A549 (cell line): ENCODE results near the gene CCDC167. TPM values are rescaled to one million over a fixed set of nuclear protein-coding genes. Genes with fewer than 3 reads are reported as not detected.

Experiments
- ATAC-seq, 2 experiments: fragments of 200-7000 bp in 1 of 2; fragments of >200 bp in 1 of 2; cut with Nextera tagmentation in 1 of 2; cut with Tn5 transposase in 1 of 2; 3 replicates each; pipeline versions ENCODE4 v1.8.0 to v1.9.1; 2018 to 2020; ENCODE audit warnings: mild to moderate bottlenecking in 1 of 2, moderate library complexity in 1 of 2
- CTCF ChIA-PET: fragments of 300-600 bp; sonication (Branson Sonifier 250); formaldehyde crosslinking; extraction: SDS; loops from one replicate; lab custom pipeline; 2021; ENCODE audit warnings: antibody characterized with exemption, inconsistent platforms; lab: Yijun Ruan, JAX
- POLR2A ChIA-PET: fragments of 350-600 bp; formaldehyde crosslinking; extraction: SDS; loops from one replicate; lab custom pipeline; 2021; ENCODE audit warnings: antibody characterized with exemption, inconsistent platforms; lab: Yijun Ruan, JAX
- DNase-seq, 2 experiments: peaks; one replicate each; pipeline versions ENCODE4 v3.0.0 to v3.0.0-alpha.2; 2011 to 2016; ENCODE audit warnings: low read depth in 1 of 2, low spot score in 1 of 2
- FAIRE-seq: peaks from 2 replicates; lab custom pipeline; 2011; peaks lifted over from hg19 to GRCh38; lab: Jason Lieb, UNC
- H3K27ac ChIP-seq, 2 experiments: fragments of >200 bp; sonication (Bioruptor Twin); formaldehyde crosslinking; 3 replicates each; pipeline ENCODE4 v1.5.1; 2016 to 2017
- H3K4me1 ChIP-seq: fragments of >200 bp; sonication (Bioruptor Twin); formaldehyde crosslinking; 3 replicates; pipeline ENCODE4 v1.6.1; 2016
- H3K4me2 ChIP-seq: fragments of >200 bp; sonication (Bioruptor Twin); formaldehyde crosslinking; 3 replicates; pipeline ENCODE4 v1.6.1; 2016
- H3K4me3 ChIP-seq: fragments of >200 bp; sonication (Bioruptor Twin); formaldehyde crosslinking; 3 replicates; pipeline ENCODE4 v1.5.1; 2016
- H3K9me3 ChIP-seq: fragments of >200 bp; sonication (Bioruptor Twin); formaldehyde crosslinking; 3 replicates; pipeline ENCODE4 v1.6.1; 2016
- EHF ChIP-seq: fragments of 250-450 bp; sonication (Bioruptor Pico); IDR thresholded peaks from 2 replicates; pipeline ENCODE4 v1.5.0; 2020; ENCODE audit warnings: mild to moderate bottlenecking
- EHMT2 ChIP-seq: fragments of 200-600 bp; sonication (generic); IDR thresholded peaks from 2 replicates; pipeline ENCODE4 v1.6.1; 2016; ENCODE audit warnings: antibody characterized with exemption, low read depth, mild to moderate bottlenecking, moderate library complexity
- FOXS1 ChIP-seq: fragments of 250-450 bp; sonication (Bioruptor Pico); IDR thresholded peaks from 2 replicates; pipeline ENCODE4 v1.5.0; 2020; ENCODE audit warnings: mild to moderate bottlenecking, moderate library complexity
- HDAC2 ChIP-seq: fragments of 200-600 bp; sonication (generic); IDR thresholded peaks from 2 replicates; pipeline ENCODE4 v1.6.1; 2016
- JUNB ChIP-seq: fragments of >200 bp; sonication (Bioruptor Twin); formaldehyde crosslinking; IDR thresholded peaks from 2 replicates; pipeline ENCODE4 v1.6.1; 2016
- POLR2AphosphoS2 ChIP-seq: conservative IDR thresholded peaks from 2 replicates; pipeline ENCODE4 v1.6.1; 2012; ENCODE audit warnings: low read length, improper control_type of control experiment, inconsistent platforms
- RARB ChIP-seq: fragments of 250-450 bp; sonication (Bioruptor Pico); IDR thresholded peaks from 2 replicates; pipeline ENCODE4 v1.8.0; 2021; ENCODE audit warnings: mild to moderate bottlenecking, moderate library complexity
- RCOR1 ChIP-seq: fragments of 150-350 bp; IDR thresholded peaks from 2 replicates; pipeline ENCODE4 v1.6.1; 2014; ENCODE audit warnings: antibody characterized with exemption, low read length, low read depth
- RNF2 ChIP-seq: fragments of 200-600 bp; sonication (generic); IDR thresholded peaks from 2 replicates; pipeline ENCODE4 v1.6.1; 2016; ENCODE audit warnings: low read depth, mild to moderate bottlenecking, antibody characterized with exemption, moderate library complexity, borderline replicate concordance
- SREBF2 ChIP-seq: fragments of 450-650 bp; IDR thresholded peaks from 2 replicates; pipeline ENCODE4 v1.6.1; 2014; ENCODE audit warnings: mild to moderate bottlenecking, moderate library complexity
- TP53 ChIP-seq: fragments of 250-450 bp; sonication (Bioruptor Pico); IDR thresholded peaks from 2 replicates; pipeline ENCODE4 v1.5.0; 2021; ENCODE audit warnings: mild to moderate bottlenecking, moderate library complexity
- ZSCAN20 ChIP-seq: fragments of 250-450 bp; sonication (Bioruptor Pico); IDR thresholded peaks from 2 replicates; pipeline ENCODE4 v1.8.0; 2022; ENCODE audit warnings: mild to moderate bottlenecking, moderate library complexity
- WGBS: methylation state at CpG from one replicate; pipeline ENCODE4 v1.1.6; 2017; ENCODE audit errors: missing lambda C conversion rate; 5-methylcytosine and 5-hydroxymethylcytosine counted together
- polyA plus RNA-seq, 4 experiments: library from polyadenylated mRNA; depleted of rRNA in 3 of 4; stranded (reverse); fragments of >200 nt; fragmentation: RNase III in 1 of 4; extraction: RNeasy Plus Mini Kit Qiagen cat#74134 plus additional on column Dnase treatment in 1 of 4; gene quantifications; 2 replicates in 3 of 4; 3 replicates in 1 of 4; pipeline ENCODE4 v1.2.3, GENCODE V29; 2011 to 2017
- TF ChIP-seq, protein P1 (sequence below): fragments of >200 bp; sonication (Bioruptor Twin); formaldehyde crosslinking; IDR thresholded peaks from 3 replicates; pipeline ENCODE4 v1.5.1; 2016
- TF ChIP-seq, protein P2 (sequence below): IDR thresholded peaks from 2 replicates; pipeline ENCODE4 v1.6.1; 2012; ENCODE audit warnings: low read depth, borderline replicate concordance
- TF ChIP-seq, protein P3 (sequence below): fragments of 200-600 bp; sonication (generic); IDR thresholded peaks from 2 replicates; pipeline ENCODE4 v1.6.1; 2016; ENCODE audit warnings: antibody characterized with exemption, mild to moderate bottlenecking, moderate library complexity
- TF ChIP-seq, protein P4 (sequence below): IDR thresholded peaks from 2 replicates; pipeline ENCODE4 v1.6.1; 2012

Gene CCDC167
- polyA plus RNA-seq, 2 of the 4 experiments (the other 2 are of a cell fraction) = 35.1 to 39.1 TPM

DNA sequence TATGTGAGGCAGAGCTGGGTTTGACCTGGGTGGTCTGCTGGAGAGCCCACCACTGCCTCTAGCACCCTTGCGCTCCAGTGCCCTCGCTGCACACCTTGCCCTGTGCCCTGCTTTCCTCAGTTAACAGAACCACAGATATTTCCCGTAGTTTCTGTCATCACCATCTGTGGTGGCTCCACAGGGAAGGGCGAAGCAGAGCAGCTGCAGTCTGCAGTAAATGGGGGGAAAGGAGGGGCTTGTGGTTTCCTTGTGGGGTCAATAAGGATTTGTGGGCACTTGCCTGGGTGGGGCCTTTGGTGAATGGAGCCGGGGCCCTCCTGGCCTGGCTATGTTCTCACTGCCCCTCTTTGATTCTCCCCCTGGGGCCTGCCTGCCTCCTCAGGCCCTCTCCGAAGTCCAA lies 21.2 kb upstream of the CCDC167 start:
- TF ChIP-seq, protein P1, sequence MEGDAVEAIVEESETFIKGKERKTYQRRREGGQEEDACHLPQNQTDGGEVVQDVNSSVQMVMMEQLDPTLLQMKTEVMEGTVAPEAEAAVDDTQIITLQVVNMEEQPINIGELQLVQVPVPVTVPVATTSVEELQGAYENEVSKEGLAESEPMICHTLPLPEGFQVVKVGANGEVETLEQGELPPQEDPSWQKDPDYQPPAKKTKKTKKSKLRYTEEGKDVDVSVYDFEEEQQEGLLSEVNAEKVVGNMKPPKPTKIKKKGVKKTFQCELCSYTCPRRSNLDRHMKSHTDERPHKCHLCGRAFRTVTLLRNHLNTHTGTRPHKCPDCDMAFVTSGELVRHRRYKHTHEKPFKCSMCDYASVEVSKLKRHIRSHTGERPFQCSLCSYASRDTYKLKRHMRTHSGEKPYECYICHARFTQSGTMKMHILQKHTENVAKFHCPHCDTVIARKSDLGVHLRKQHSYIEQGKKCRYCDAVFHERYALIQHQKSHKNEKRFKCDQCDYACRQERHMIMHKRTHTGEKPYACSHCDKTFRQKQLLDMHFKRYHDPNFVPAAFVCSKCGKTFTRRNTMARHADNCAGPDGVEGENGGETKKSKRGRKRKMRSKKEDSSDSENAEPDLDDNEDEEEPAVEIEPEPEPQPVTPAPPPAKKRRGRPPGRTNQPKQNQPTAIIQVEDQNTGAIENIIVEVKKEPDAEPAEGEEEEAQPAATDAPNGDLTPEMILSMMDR = no peak
- TF ChIP-seq, protein P2, sequence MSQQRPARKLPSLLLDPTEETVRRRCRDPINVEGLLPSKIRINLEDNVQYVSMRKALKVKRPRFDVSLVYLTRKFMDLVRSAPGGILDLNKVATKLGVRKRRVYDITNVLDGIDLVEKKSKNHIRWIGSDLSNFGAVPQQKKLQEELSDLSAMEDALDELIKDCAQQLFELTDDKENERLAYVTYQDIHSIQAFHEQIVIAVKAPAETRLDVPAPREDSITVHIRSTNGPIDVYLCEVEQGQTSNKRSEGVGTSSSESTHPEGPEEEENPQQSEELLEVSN = no peak
- TF ChIP-seq TP53 (CRISPR knock-in tag) (no peak), FOXS1 (CRISPR knock-in tag) (no peak), HDAC2 (no peak), RCOR1 (no peak), RARB (no peak), EHF (CRISPR knock-in tag) (no peak)
- TF ChIP-seq, protein P3, sequence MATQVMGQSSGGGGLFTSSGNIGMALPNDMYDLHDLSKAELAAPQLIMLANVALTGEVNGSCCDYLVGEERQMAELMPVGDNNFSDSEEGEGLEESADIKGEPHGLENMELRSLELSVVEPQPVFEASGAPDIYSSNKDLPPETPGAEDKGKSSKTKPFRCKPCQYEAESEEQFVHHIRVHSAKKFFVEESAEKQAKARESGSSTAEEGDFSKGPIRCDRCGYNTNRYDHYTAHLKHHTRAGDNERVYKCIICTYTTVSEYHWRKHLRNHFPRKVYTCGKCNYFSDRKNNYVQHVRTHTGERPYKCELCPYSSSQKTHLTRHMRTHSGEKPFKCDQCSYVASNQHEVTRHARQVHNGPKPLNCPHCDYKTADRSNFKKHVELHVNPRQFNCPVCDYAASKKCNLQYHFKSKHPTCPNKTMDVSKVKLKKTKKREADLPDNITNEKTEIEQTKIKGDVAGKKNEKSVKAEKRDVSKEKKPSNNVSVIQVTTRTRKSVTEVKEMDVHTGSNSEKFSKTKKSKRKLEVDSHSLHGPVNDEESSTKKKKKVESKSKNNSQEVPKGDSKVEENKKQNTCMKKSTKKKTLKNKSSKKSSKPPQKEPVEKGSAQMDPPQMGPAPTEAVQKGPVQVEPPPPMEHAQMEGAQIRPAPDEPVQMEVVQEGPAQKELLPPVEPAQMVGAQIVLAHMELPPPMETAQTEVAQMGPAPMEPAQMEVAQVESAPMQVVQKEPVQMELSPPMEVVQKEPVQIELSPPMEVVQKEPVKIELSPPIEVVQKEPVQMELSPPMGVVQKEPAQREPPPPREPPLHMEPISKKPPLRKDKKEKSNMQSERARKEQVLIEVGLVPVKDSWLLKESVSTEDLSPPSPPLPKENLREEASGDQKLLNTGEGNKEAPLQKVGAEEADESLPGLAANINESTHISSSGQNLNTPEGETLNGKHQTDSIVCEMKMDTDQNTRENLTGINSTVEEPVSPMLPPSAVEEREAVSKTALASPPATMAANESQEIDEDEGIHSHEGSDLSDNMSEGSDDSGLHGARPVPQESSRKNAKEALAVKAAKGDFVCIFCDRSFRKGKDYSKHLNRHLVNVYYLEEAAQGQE = no peak
- ATAC-seq = no peak
- Histone ChIP-seq H3K4me2 (no peak overlapping the region), H3K9me3 (no peaks in the 10 kb centered on the region), H3K4me1 (peaks cover 20% of the 10 kb centered on the region), H3K27ac (no peak overlapping the region), H3K4me3 (no peak overlapping the region)
- ChIA-PET CTCF (interaction anchor here (1.1 kb wide), 1 partner anchor 17 kb away, joined by 3 read pairs; no protein-coding TSS in a partner anchor), POLR2A (no interaction called here)
- 66% methylated on average over 6 of the region's 6 CpGs for WGBS
- no peak for FAIRE-seq
- DNase-seq = no peak

DNA sequence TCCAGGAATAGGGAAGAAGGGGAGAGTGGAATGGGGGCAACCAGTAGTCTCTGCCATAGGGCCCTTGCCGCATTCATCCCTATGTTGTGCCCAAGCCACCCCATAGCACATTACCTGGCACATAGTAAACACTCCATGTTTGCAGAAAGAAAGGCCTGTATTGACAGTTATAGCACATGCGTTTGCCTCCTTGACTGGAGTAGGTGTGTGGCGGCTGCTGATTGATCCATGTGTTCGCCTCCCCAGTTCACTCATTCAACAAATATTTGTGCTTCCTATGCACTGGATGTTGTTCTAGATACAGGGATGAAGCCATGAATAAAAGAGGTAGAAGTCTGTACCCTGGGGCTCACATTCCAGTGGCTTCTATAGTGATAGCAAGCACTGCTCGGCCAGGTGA lies 19.8 kb upstream of the CCDC167 start:
- Histone ChIP-seq H3K4me3 (no peak overlapping the region), H3K4me2 (no peak overlapping the region), H3K9me3 (no peaks in the 10 kb centered on the region), H3K27ac (no peak overlapping the region), H3K4me1 (peaks cover 18% of the 10 kb centered on the region)
- ATAC-seq (no peak), DNase-seq (no peak), FAIRE-seq (no peak)
- POLR2A ChIA-PET = no interaction called here
- TF ChIP-seq JUNB (no peak), RNF2 (no peak), TP53 (CRISPR knock-in tag) (no peak), POLR2AphosphoS2 (no peak), ZSCAN20 (CRISPR knock-in tag) (no peak)
- CTCF ChIA-PET = interaction anchor here (1.0 to 1.4 kb wide), 3 partner anchors 10 to 79 kb away, joined by 3 to 5 read pairs (median 3); no protein-coding TSS in a partner anchor
- 75% methylated on average over 5 of the region's 5 CpGs for WGBS

DNA sequence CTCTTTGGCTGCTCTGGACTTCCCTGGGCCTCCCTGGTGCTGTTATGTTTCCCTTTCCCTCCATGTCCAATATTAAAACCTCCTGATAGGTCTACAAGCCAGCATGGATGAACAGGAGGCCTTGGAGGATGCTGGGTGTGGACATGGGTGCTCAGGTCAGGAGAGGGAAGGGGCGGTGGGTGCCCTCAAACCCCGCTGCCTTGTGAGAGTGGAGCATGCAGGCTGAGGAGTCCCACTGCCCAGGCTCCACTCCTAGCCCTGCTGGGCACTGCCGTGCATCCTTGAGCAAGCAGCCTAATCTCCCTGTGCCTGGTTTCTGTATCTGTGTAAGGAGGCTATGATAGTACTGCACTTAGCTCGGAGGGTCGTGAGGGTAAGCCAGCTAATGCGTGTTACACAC lies 18.4 kb upstream of the CCDC167 start:
- ChIA-PET CTCF (interaction anchor here (1.1 to 1.4 kb wide), 2 partner anchors 11 to 53 kb away, joined by 3 to 5 read pairs; no protein-coding TSS in a partner anchor), POLR2A (interaction anchor here (0.7 kb wide), 1 partner anchor 51 kb away, joined by 5 read pairs; no protein-coding TSS in a partner anchor)
- TF ChIP-seq ZSCAN20 (CRISPR knock-in tag) (no peak), RCOR1 (no peak), EHMT2 (no peak), SREBF2 (no peak), RARB (no peak)
- TF ChIP-seq, protein P3 = no peak
- TF ChIP-seq, protein P4, sequence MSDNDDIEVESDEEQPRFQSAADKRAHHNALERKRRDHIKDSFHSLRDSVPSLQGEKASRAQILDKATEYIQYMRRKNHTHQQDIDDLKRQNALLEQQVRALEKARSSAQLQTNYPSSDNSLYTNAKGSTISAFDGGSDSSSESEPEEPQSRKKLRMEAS = no peak
- Histone ChIP-seq H3K4me2 (no peak overlapping the region), H3K4me3 (no peak overlapping the region), H3K4me1 (peaks cover 11% of the 10 kb centered on the region; the same call in 1 of the 3 replicates), H3K27ac (no peak overlapping the region), H3K9me3 (no peaks in the 10 kb centered on the region)
- ATAC-seq (no peak), FAIRE-seq (no peak), DNase-seq (no peak)
- WGBS = 57% methylated on average over 6 of the region's 6 CpGs
